Heart right ventricle (tissue), 16 donors: ENCODE data around the gene SNX33. TPM values are rescaled to one million over a fixed set of nuclear protein-coding genes. Genes with fewer than 3 reads are reported as not detected.
A peak's percentile ranks its signal among the peaks of the same experiment; 100 is the strongest.

Experiments used
- ATAC-seq, 8 donors: fragments of 200-7000 bp; cut with Tn5 transposase; one replicate each; pipeline ENCODE4 v1.9.1; 2020; ENCODE audit warnings: mild to moderate bottlenecking in 8 of 8, moderate library complexity in 8 of 8, moderate number of reproducible peaks in 1 of 8
- DNase-seq, 2 donors: peaks; one replicate each; pipeline ENCODE4 v3.0.0-alpha.2; 2020
- H3K27ac ChIP-seq, 10 donors: fragments of 200-600 bp; sonication (generic) in 2 of 10; one replicate each; pipeline versions ENCODE4 v1.5.0 to v1.8.0; 2020 to 2022; ENCODE audit warnings: mild to moderate bottlenecking in 3 of 10
- H3K27me3 ChIP-seq, 7 donors: fragments of 200-600 bp; one replicate each; pipeline ENCODE4 v1.8.0; 2021 to 2022; ENCODE audit warnings: mild to moderate bottlenecking in 2 of 7
- H3K36me3 ChIP-seq, 9 donors: fragments of 200-600 bp; sonication (generic) in 1 of 9; one replicate each; pipeline versions ENCODE4 v1.5.0 to v1.8.0; 2020 to 2022; ENCODE audit warnings: mild to moderate bottlenecking in 2 of 9
- H3K4me1 ChIP-seq, 9 donors: fragments of 200-600 bp; sonication (generic) in 1 of 9; one replicate each; pipeline versions ENCODE4 v1.5.0 to v1.8.0; 2020 to 2022; ENCODE audit warnings: mild to moderate bottlenecking in 4 of 9
- H3K4me3 ChIP-seq, 10 donors: fragments of 200-600 bp; sonication (generic) in 2 of 10; one replicate each; pipeline versions ENCODE4 v1.5.0 to v1.8.0; 2020 to 2022; ENCODE audit warnings: mild to moderate bottlenecking in 7 of 10, moderate library complexity in 2 of 10
- H3K9me3 ChIP-seq, 11 donors: fragments of 200-600 bp in 10 of 11; sonication (generic) in 2 of 11; one replicate each; pipeline versions ENCODE4 v1.5.0 to v1.8.0; 2013 to 2022; ENCODE audit warnings: mild to moderate bottlenecking in 2 of 11, control low read depth in 1 of 11, moderate library complexity in 1 of 11
- CTCF ChIP-seq, 9 donors: fragments of 200-600 bp; sonication (generic) in 2 of 9; IDR thresholded peaks; one replicate each; pipeline versions ENCODE4 v1.5.0 to v1.8.0; 2021 to 2022; ENCODE audit warnings: antibody characterized with exemption in 9 of 9, mild to moderate bottlenecking in 5 of 9, moderate library complexity in 1 of 9
- WGBS, 2 donors: extraction: QIAGEN DNeasy Blood & Tissue Kit; methylation state at CpG; one replicate each; pipeline ENCODE4 v1.1.7; 2013; ENCODE audit warnings: inconsistent platforms in 1 of 2; 5-methylcytosine and 5-hydroxymethylcytosine counted together
- intact Hi-C, 10 donors: fragments of 100-400 bp; cut with DNase I; formaldehyde crosslinking; loops; one replicate each; pipeline versions ENCODE4 v1.11.1 to v1.14.2; 2022
- polyA plus RNA-seq, 2 donors: library from polyadenylated mRNA; stranded (reverse); fragments of 200-250 nt; gene quantifications; one replicate each; pipeline ENCODE4 v1.2.3, GENCODE V29; 2013
- total RNA-seq, 10 donors: library from RNA; stranded (reverse); fragmentation: NEBNext Ultra II Directional in 3 of 10; extraction: Animal tissue kit (Norgen Biotek cat#: 25700) in 3 of 10; gene quantifications; one replicate each; pipeline versions ENCODE4 v1.2.1 to v1.2.4, GENCODE V29; 2021 to 2023
- donor health status: Arrhythmogenic right ventricular cardiomyopathy.
- donor health status: ischemic (EF 13 %, LVEDD 7.1; RV severe dilation, severe dysfunction).
- donor health status: healthy with polysubstance abuse.
- donor health status: DM: no; HTN: yes; CAD: no.
- donor health status: DM: no; HTN: no; CAD: no.
- donor health status: ischemic (EF 25% LVEDD 6.9; RV normal size, moderate dysfunction).
- donor health status: ischemic (EF 25% LVEDD 5.7; RV mildly dilated, moderate dysfunction).
- donor health status: healthy.
- donor health status: DM: yes; HTN: yes; CAD: no.
- donor health status: Ischemic cardiomyopathy.
- donor health status: ischemic (EF 35%, LVEDD 5.7; RV mildly dilated, moderate dysfunction).
- donor health status: nonischemic (EF 11% LVEDD 7.7; RV severe dilation, severe dysfunction).
- donor health status: DM: yes; HTN: yes; CAD: no.
- donor health status: PGD.
- donor health status: ischemic (EF 29% LVEDD 5.4; RV normal size, mild dysfunction).
- donor health status: nonischemic (EF 23%, LVEDD 6.1; RV moderate dilation, normal function).

SNX33 gene
- total and polyA plus RNA-seq, 12 donors = 7.4 to 14.8 (median 9.7) TPM

GRCh38 chr15:75663931-75664421, 16.3 kb downstream of the SNX33 start:
- Histone ChIP-seq H3K27me3 (no peaks in the 10 kb centered on the region), H3K4me3 (no peak overlapping the region), H3K9me3 (no peaks in the 10 kb centered on the region), H3K36me3 (peaks cover 0 to 20% (median 0%) of the 10 kb centered on the region in 9 donors), H3K27ac (peak overlapping the region in 1 of 10 donors; percentile 23), H3K4me1 (peaks cover 16 to 55% (median 42%) of the 10 kb centered on the region in 9 donors)
- 78 to 81% methylated on average over 11 of the region's 11 CpGs for WGBS, 2 donors
- ATAC-seq (no peak), DNase-seq (no peak)
- intact Hi-C loops = no loop called here
- TF ChIP-seq CTCF (IDR thresholded peaks at IDR 0.05) = no peak

- H3K4me3 ChIP-seq = no peak overlapping the region
Observed at GRCh38 chr15:75666823-75667501, 19.2 kb downstream of the SNX33 start.

GRCh38 chr15:75669191-75669878, 21.6 kb downstream of the SNX33 start:
- intact Hi-C loops = no loop called here
- no peaks in the 10 kb centered on the region for H3K36me3 ChIP-seq
- TF ChIP-seq CTCF (IDR thresholded peaks at IDR 0.05) = no peak
- WGBS, 2 donors = 80 to 85% methylated on average over 14 of the region's 14 CpGs
- H3K9me3 ChIP-seq = no peaks in the 10 kb centered on the region
- no peak for ATAC-seq
- DNase-seq = no peak
- H3K27me3 ChIP-seq = no peaks in the 10 kb centered on the region
- H3K4me1 ChIP-seq = peaks cover 28 to 71% (median 46%) of the 10 kb centered on the region in 9 donors
- peak overlapping the region in 1 of 10 donors; percentile 6 for H3K27ac ChIP-seq
- H3K4me3 ChIP-seq = no peak overlapping the region

More at GRCh38 chr15:75666823-75667501, 19.2 kb downstream of the SNX33 start:
- WGBS, 2 donors = 53 to 67% methylated on average over 15 of the region's 15 CpGs
- ATAC-seq = peak; percentile 48 to 87 (median 76)
- Histone ChIP-seq H3K27ac (peak overlapping the region; percentile 26 to 90 (median 74)), H3K9me3 (no peaks in the 10 kb centered on the region), H3K36me3 (peaks cover 0 to 11% (median 0%) of the 10 kb centered on the region in 9 donors), H3K27me3 (no peaks in the 10 kb centered on the region), H3K4me1 (peaks cover 6 to 47% (median 25%) of the 10 kb centered on the region in 9 donors)
- DNase-seq = peak; percentile 42 to 86
- TF ChIP-seq CTCF (IDR thresholded peaks at IDR 0.05) = no peak
- intact Hi-C loops = no loop called here

GRCh38 chr15:75669879-75670212, 22.1 kb downstream of the SNX33 start:
- no peak for TF ChIP-seq CTCF (IDR thresholded peaks at IDR 0.05)
- DNase-seq = no peak
- no peak for ATAC-seq
- Histone ChIP-seq H3K27me3 (no peaks in the 10 kb centered on the region), H3K4me1 (peaks cover 29 to 76% (median 51%) of the 10 kb centered on the region in 9 donors), H3K4me3 (no peak overlapping the region), H3K27ac (no peak overlapping the region), H3K36me3 (no peaks in the 10 kb centered on the region), H3K9me3 (no peaks in the 10 kb centered on the region)
- WGBS, 2 donors = 84 to 87% methylated on average over 6 of the region's 6 CpGs
- intact Hi-C loops = loop anchor here in 3 of 10 donors (5.0 to 10.0 kb wide), 2 partner anchors 33 to 155 kb away; no protein-coding TSS in a partner anchor
